Loucy (cell line): Measurements from ENCODE around the gene TNK1.
A peak's percentile ranks its signal among the peaks of the same experiment; 100 is the strongest.

Experiments used
- H2AFZ ChIP-seq: fragments of 200-600 bp; sonication (generic); 2 replicates; pipeline ENCODE4 v1.6.0; 2016; ENCODE audit warnings: antibody characterized with exemption, mild to moderate bottlenecking, low read length, moderate library complexity
- H3F3A ChIP-seq: fragments of 200-600 bp; 2 replicates; pipeline ENCODE4 v1.6.0; 2016; ENCODE audit warnings: antibody characterized with exemption, low read depth, mild to moderate bottlenecking
- H3K27me3 ChIP-seq: fragments of 200-600 bp; sonication (generic); 2 replicates; pipeline ENCODE4 v1.6.1; 2014; ENCODE audit warnings: low read length, mild to moderate bottlenecking; ENCODE audit not compliant: insufficient read depth, poor library complexity, severe bottlenecking
- H3K36me3 ChIP-seq: fragments of 200-600 bp; sonication (generic); 2 replicates; pipeline ENCODE4 v1.6.1; 2016; ENCODE audit warnings: low read length; ENCODE audit not compliant: insufficient read depth
- H3K4me1 ChIP-seq: fragments of 200-600 bp; sonication (generic); 2 replicates; pipeline ENCODE4 v1.5.1; 2014; ENCODE audit warnings: low read length, mild to moderate bottlenecking; ENCODE audit not compliant: insufficient read depth, poor library complexity, severe bottlenecking
- H3K4me2 ChIP-seq: fragments of 200-600 bp; sonication (generic); 2 replicates; pipeline ENCODE4 v1.6.0; 2014; ENCODE audit warnings: antibody characterized with exemption, low read length, low read depth, mild to moderate bottlenecking; ENCODE audit not compliant: poor library complexity, severe bottlenecking
- H3K4me3 ChIP-seq: fragments of 200-600 bp; sonication (generic); 2 replicates; pipeline ENCODE4 v1.5.1; 2014; ENCODE audit warnings: low read length, mild to moderate bottlenecking, mixed read lengths; ENCODE audit not compliant: poor library complexity, severe bottlenecking
- H3K79me2 ChIP-seq: fragments of 200-600 bp; sonication (generic); 2 replicates; pipeline ENCODE4 v1.6.1; 2014; ENCODE audit warnings: low read length; ENCODE audit not compliant: insufficient read depth
- H3K9ac ChIP-seq: fragments of 200-600 bp; sonication (generic); 2 replicates; pipeline ENCODE4 v1.6.0; 2014; ENCODE audit warnings: mild to moderate bottlenecking, low read depth, low read length, moderate library complexity; ENCODE audit not compliant: poor library complexity, severe bottlenecking
- H3K9me2 ChIP-seq: fragments of 200-600 bp; sonication (generic); replicated peaks from 2 replicates; pipeline ENCODE4 v1.6.1; 2016; ENCODE audit warnings: low read depth, low read length, mixed read lengths
- H3K9me3 ChIP-seq: fragments of 200-600 bp; sonication (generic); 2 replicates; pipeline ENCODE4 v1.6.1; 2014; ENCODE audit warnings: mild to moderate bottlenecking, antibody characterized with exemption, low read length, low read depth; ENCODE audit not compliant: insufficient read depth
- H4K20me1 ChIP-seq: fragments of 200-600 bp; sonication (generic); 2 replicates; pipeline ENCODE4 v1.6.0; 2014; ENCODE audit warnings: antibody characterized with exemption, low read length, mild to moderate bottlenecking; ENCODE audit not compliant: insufficient read depth, poor library complexity, severe bottlenecking
- CTCF ChIP-seq: fragments of 200-600 bp; sonication (generic); conservative IDR thresholded peaks from 2 replicates; pipeline ENCODE4 v1.5.1; 2014; ENCODE audit warnings: mild to moderate bottlenecking, antibody characterized with exemption, low read length
- EZH2phosphoT487 ChIP-seq: fragments of 200-600 bp; IDR thresholded peaks from 2 replicates; pipeline ENCODE4 v1.6.1; 2018; ENCODE audit warnings: antibody characterized with exemption, mild to moderate bottlenecking, moderate library complexity, borderline replicate concordance

Gene TNK1

GRCh38 chr17:7404737-7405349 lies 24.0 kb downstream of the TNK1 start:
- Histone ChIP-seq H3K4me2 (peak overlapping the region; percentile 74), H3K27me3 (no peaks in the 10 kb centered on the region), H3K4me1 (peaks cover 20% of the 10 kb centered on the region), H3F3A (no peaks in the 10 kb centered on the region), H3K9me2 (no peaks in the 10 kb centered on the region), H3K79me2 (peaks cover 6% of the 10 kb centered on the region), H3K9ac (peak overlapping the region; percentile 75), H3K9me3 (no peaks in the 10 kb centered on the region), H2AFZ (peak overlapping the region; percentile 93), H3K4me3 (peak overlapping the region; percentile 76), H4K20me1 (peaks cover 3% of the 10 kb centered on the region), H3K36me3 (no peaks in the 10 kb centered on the region)
- TF ChIP-seq CTCF (no peak), EZH2phosphoT487 (no peak)

GRCh38 chr17:7405350-7406234 lies 24.7 kb downstream of the TNK1 start:
- Histone ChIP-seq H3K9me2 (no peaks in the 10 kb centered on the region), H2AFZ (peak overlapping the region; percentile 93; the same call in 1 of the 2 replicates), H3K4me3 (peak overlapping the region; percentile 76), H3K79me2 (peaks cover 6% of the 10 kb centered on the region), H3F3A (no peaks in the 10 kb centered on the region), H3K4me2 (peak overlapping the region; percentile 74), H3K4me1 (peaks cover 20% of the 10 kb centered on the region), H3K9me3 (no peaks in the 10 kb centered on the region), H3K9ac (peak overlapping the region; percentile 75), H3K36me3 (no peaks in the 10 kb centered on the region), H3K27me3 (no peaks in the 10 kb centered on the region), H4K20me1 (peaks cover 3% of the 10 kb centered on the region)
- TF ChIP-seq CTCF (no peak), EZH2phosphoT487 (no peak)

GRCh38 chr17:7406235-7406825 lies 25.4 kb downstream of the TNK1 start:
- no peaks in the 10 kb centered on the region for H3K9me3 ChIP-seq
- H3K79me2 ChIP-seq = peaks cover 6% of the 10 kb centered on the region
- H3K4me3 ChIP-seq = peak overlapping the region; percentile 76
- TF ChIP-seq EZH2phosphoT487 (no peak), CTCF (no peak)
- H3F3A ChIP-seq = no peaks in the 10 kb centered on the region
- no peaks in the 10 kb centered on the region for H3K36me3 ChIP-seq
- H3K9ac ChIP-seq = no peak overlapping the region
- no peaks in the 10 kb centered on the region for H3K9me2 ChIP-seq
- H3K27me3 ChIP-seq = no peaks in the 10 kb centered on the region
- H3K4me2 ChIP-seq = peak overlapping the region; percentile 74
- peaks cover 20% of the 10 kb centered on the region for H3K4me1 ChIP-seq
- no peak overlapping the region for H2AFZ ChIP-seq
- H4K20me1 ChIP-seq = peaks cover 3% of the 10 kb centered on the region
